GM10266 (cell line): ENCODE results near the gene MSI2.

Experiments used
- DNase-seq: peaks from one replicate; pipeline ENCODE4 v3.0.0; 2012; ENCODE audit errors: extremely low spot score
- CTCF ChIP-seq: IDR thresholded peaks from 2 replicates; pipeline ENCODE4 v1.5.1; 2012; ENCODE audit warnings: mild to moderate bottlenecking, low read depth; ENCODE audit not compliant: control insufficient read depth, insufficient read depth; ENCODE audit errors: missing control alignments

The MSI2 gene

GRCh38 chr17:57423541-57423940 lies 167.2 kb downstream of the MSI2 start:
- no peak for TF ChIP-seq CTCF
- no peak for DNase-seq

- no peak for TF ChIP-seq CTCF
- no peak for DNase-seq
Observed at GRCh38 chr17:57424273-57424672, 167.9 kb downstream of the MSI2 start.

GRCh38 chr17:57424777-57425188 lies 168.5 kb downstream of the MSI2 start:
- DNase-seq = no peak

GRCh38 chr17:57425431-57425830 lies 169.1 kb downstream of the MSI2 start:
- DNase-seq = no peak
- no peak for TF ChIP-seq CTCF

More at GRCh38 chr17:57424777-57425188, 168.5 kb downstream of the MSI2 start:
- no peak for TF ChIP-seq CTCF

GRCh38 chr17:57425903-57426880 lies 169.9 kb downstream of the MSI2 start:
- TF ChIP-seq CTCF = no peak
- no peak for DNase-seq

- no peak for TF ChIP-seq CTCF
- no peak for DNase-seq
Observed at GRCh38 chr17:57429966-57430365, 173.6 kb downstream of the MSI2 start.

GRCh38 chr17:57431415-57431814 lies 175.1 kb downstream of the MSI2 start:
- no peak for TF ChIP-seq CTCF
- no peak for DNase-seq
